Dedifferentiated amniotic fluid mesenchymal stem cell (primary cell): ENCODE measurements around the gene ZNF581.
A peak's percentile ranks its signal among the peaks of the same experiment; 100 is the strongest.

ENCODE experiments used
- DNase-seq: peaks from one replicate; pipeline ENCODE4 v3.0.0-alpha.2; 2016; ENCODE audit errors: extremely low spot score

The ZNF581 gene

DNA sequence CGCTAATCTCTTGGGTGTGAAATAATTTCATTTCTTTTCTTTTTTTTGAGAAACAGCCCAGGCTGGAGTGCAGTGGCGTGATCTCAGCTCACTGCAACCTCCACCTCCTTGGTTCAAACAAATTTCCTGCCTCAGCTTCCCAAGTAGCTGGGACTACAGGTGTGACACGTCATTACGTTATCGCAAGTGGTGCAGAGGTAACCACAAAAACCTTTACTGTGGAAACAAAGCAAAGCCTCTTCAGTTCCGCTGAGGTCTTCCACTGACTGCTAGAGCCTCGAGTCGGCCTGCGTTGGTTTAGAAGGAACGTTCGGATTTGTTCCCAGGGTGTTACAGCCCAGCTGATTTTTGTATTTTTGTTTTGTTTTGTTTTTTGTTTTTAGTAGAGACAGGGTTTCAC, 17.1 kb upstream of the ZNF581 start:
- DNase-seq, result no peak

DNA sequence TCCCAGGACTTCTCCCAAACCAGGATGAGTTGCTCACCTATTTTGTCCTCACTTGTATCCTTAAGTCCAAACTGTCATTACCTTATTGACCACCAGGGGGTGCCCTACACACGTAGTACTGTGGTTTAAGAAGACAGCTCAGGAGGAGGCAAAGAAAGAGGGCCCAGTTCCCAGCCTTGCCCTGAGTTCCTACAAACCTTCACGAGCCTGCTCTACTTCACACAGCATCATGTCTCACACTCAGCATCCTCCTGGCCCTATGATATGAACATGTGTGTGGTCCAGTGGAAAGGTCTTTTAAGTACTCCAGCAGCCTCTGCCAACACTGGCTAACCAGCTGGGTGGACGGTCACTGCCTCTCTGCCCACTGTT, 11.0 kb upstream of the ZNF581 start:
- peak; percentile 96 for DNase-seq

DNA sequence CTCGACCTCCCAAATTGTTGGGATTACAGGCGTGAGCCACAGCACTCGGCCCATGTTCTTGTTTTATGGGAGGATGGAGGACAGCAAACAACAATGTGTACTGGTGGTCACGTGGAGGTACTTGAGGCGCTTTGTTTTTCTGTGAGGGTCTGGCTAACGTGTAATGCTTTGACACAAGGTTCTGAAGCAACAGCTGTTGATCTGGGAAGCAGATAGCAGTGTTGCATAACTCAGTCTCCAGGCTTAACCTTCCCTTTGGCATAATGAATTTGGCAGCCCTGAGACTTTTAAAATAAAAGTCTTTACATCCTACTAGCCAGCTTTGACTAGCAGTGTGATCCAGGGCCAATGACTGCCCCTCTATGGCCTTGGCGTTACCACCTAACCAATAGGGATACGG, 9.6 kb upstream of the ZNF581 start:
- DNase-seq, result no peak

DNA sequence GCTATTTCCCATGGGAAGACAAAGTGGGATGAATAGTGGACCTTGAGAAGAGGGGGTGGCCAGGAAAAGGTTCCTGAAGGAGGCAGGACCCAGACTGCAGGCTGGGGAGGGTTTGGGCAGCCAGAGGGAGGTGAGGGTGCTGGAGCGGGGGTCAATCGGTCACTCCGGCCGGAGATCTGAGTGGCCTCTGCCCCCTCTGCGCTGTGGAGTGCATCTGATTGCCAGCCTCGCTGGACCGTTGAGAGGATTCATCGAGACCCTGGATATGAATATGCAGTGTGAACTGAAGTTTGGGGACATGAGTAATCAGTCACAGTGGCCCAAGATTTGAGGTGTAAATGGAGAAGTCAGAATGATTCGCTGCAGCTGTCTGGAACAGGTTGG, 8.1 kb upstream of the ZNF581 start:
- DNase-seq, result no peak

DNA sequence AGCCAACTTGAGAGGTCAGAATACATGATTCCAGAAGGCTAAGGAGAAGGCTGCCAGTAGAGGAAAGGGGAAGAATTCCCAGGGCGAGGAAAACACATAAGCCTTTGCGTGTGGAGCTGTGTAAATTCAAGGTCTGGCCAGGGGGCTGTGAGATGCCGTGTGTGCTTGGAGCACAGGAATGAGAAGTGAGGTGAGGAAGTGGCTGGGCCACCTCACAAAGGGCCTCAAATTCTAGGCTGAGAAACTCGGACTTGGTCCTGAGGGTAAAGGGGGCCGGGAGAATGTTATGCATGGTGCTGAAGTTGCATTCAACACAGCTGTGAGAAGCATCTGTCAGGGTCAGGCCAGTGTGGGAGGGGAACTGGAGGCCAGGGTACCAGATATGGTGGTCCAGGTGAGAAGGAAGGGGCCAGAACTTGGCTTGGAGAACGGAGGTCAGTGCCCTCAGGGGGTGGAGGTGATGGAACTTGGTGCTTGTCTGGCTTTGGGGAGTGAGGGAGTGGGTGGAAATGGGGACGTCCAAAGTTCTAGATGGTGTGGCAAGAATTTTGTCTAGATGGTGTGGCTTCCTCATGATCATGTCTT, 7.5 kb upstream of the ZNF581 start:
- no peak for DNase-seq

DNA sequence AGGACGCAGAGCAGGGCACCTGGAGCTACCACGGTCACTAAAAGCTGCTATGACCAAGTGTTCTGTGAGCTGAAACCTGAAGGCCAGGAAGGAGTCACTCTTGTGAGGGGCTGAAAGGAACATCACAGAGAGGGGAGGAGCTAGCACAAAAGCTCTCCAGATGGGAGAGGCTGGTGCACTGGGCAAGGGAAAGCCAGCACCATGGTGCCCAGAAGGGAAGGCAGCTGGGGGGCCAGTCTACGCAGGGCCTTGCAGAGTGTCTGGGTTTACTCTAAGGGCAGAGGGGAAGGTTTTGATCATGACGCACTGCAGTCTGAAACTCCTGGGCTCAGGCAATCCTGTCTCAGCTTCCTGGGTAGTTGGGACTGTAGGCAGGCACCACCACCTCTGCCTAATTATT, 6.7 kb upstream of the ZNF581 start:
- no peak for DNase-seq

DNA sequence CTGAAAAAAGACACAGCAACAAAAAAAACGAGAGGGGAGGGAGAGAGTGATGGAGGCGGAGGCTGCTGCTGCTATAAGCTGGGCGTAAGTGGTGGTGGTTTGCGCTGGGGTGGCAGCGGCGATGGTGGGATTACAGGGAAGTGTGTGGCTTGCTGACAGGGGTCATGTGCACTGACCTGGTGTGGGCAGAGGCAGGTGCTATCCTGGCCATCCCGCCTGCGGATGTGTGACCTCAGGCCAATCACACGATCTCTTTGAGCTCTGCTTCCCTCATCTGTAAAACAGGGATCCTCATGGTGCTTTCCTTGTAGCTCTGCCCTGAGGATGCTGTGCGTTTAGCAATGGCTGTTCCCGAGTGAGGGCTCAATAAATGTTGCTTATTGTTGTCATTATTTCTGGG, 5.9 kb upstream of the ZNF581 start:
- DNase-seq, result no peak

DNA sequence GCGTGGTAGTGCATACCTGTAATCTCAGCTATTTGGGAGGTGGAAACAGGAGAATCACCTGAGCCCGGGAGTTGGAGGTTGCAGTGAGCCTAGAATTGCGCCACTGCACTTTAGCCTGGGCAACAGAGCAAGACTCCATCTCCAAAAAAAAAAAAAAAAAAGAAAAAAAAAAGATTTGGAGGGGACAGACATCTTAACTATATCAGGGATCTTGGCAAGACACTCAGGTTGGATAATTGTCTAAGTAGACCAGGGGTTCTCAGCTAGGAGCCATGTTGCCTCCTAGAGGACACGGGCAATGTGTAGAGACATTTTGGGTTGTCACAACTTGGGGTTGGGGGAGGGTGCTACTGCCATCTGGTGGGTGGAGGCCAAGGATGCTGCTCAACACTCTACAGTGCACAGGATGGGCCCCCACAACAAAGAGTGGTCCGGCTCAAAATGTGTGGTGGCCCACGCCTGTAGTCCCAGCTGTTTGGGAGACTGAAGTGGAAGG, 4.5 kb upstream of the ZNF581 start:
- no peak for DNase-seq

DNA sequence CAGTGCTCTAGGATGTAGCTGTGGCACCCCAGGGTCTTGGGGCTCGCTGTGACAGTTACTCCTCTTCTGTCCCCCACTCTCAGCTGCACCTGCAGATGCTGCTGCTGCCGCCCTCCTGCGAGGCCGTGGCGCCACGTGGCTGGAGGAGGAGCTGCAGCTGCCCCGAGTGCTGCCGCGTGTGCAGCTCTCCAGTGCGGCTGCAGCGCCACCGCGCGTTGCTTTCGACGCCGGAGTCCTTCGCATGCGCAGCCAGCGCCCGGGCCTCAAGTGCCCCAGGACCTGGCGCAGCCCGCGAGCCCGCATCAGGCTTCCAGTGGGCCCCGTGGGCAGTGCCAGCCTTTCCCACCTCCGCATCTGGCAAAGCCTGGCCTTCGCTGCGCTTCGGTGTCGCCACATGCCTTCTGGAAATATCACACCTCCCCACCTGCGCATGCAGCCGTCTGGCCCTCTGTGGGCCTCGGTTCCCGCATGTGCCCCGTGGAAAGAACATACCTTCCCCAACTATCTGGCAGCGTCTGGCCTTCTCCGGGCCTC, 3.3 kb upstream of the ZNF581 start:
- peak; percentile 47 for DNase-seq

DNA sequence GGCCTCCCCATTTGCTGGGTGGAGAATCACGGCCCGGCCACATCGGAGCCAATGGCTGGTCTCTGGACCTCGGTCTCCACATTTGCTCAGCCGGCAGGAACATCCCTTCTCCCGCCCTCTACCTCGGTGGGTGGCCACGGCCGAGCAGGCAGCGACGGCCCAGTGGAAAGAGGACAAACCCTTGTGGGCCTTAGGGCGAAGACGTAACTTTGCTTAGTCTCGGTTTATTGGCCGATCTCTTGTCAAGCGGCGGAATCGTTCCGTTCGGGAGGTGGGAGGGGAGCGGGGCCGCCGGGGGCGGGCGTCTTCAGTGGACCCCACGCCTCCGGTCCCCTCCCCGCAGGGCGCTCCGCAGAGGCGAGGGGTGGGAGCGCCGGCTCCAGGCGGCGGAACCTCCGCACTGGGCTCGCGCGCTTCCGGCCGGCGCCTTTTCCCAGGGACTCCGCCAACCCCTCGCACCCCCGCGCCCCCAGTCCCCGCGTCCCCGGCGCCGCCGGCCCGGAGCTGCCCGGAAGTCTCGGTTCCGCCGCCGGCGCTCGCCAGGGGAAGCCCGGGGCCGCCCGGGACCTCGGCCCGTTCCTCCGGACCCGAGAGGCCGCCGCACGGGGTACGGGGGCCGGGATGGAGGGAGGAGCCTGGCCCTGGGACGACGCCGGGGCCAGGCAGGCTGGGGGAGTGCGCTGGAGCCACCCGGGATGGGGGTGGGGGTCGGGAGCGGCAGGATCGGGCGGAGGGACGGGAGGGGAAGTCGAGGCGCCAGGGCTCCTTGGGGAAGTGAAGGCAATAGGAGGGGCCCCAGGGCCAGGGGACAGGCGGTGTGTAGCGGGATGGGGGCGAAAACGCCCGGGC, 2.6 kb upstream of the ZNF581 start, which contains the start of gene ZNF580:
ZNF580 (plus strand) TSS at position 426 of the 849 bp plus-strand sequence. CDS start 1,507 bp downstream, outside the sequence.
- peak; percentile 57 for DNase-seq

DNA sequence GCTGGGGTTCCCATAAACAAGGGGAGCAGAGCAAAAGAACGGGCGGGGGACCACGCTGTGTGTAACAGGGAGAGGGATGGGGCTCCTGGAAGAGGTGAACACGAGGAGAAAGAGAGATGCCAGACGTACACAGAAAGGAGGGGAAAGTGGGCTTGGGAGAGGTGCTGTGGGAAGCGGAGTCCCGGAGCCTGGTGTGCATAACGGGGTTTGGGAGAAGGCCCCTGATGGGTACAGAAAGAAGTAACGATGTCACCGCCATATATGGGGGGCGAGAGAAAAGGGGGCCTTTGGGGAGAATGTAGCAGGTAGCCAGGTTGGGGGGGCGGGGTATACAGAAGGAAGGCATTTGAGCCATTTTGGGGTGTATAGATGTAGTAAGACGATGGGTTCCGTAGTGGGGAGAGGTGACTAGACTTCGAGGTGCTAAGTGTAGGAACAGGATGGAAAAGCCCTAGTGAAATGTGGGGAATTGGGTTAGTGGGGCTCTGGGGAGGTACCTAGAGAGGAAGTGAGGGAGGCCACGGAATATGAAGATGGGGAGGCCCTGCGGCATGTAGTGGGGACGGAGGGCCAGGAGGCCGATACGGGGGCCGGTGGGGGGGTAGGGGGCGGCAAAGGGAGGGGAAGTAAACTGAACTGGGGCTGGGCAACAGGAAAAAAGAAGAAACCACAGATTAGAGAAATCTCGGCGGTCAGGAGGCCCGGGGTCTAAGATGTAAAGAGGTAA, 1.9 kb upstream of the ZNF581 start:
- no peak for DNase-seq

DNA sequence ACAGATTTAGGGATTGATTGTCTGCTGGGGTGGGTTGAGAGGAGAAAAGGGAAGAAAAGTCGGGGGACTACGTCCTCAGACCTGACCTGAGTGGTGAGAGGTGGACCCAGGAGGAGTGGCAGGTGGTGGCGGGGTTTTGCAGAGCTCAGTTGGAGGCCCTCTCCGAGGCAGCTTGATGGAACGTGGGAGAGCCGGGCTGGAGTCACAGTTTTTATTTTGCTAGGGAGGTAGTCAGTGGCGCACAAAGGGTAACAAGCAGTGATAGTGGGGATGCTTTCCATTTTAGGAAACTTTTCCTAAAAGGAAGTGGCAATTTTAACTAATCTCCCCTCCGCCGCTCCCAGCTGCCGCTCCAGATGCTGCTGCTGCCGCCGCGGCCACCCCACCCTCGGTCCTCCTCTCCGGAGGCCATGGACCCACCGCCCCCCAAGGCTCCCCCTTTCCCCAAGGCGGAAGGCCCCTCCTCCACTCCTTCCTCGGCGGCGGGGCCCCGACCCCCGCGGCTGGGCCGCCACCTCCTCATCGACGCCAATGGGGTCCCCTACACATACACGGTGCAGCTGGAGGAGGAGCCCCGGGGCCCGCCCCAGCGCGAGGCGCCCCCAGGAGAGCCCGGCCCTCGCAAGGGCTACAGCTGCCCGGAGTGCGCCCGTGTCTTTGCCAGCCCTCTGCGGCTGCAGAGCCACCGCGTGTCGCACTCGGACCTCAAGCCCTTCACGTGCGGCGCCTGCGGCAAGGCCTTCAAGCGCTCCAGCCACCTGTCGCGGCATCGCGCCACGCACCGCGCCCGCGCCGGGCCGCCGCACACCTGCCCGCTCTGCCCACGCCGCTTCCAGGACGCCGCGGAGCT, 1.1 kb upstream of the ZNF581 start:
- no peak for DNase-seq

DNA sequence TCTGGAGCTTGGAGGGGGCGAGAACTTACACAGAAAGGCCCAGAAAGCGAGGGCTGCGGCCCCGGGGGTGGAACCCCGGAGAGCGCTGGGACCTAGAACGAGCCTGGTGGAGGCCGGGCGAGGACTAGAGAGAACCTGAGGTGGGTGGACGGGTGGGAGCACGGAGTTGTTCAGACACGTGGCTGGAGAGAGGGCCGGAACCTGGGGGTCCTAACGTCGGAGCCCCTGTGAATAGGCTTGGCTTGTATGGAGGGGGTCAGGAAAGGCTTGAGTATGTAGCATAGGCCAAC, 383 bp downstream of the ZNF581 start:
- DNase-seq, result no peak

DNA sequence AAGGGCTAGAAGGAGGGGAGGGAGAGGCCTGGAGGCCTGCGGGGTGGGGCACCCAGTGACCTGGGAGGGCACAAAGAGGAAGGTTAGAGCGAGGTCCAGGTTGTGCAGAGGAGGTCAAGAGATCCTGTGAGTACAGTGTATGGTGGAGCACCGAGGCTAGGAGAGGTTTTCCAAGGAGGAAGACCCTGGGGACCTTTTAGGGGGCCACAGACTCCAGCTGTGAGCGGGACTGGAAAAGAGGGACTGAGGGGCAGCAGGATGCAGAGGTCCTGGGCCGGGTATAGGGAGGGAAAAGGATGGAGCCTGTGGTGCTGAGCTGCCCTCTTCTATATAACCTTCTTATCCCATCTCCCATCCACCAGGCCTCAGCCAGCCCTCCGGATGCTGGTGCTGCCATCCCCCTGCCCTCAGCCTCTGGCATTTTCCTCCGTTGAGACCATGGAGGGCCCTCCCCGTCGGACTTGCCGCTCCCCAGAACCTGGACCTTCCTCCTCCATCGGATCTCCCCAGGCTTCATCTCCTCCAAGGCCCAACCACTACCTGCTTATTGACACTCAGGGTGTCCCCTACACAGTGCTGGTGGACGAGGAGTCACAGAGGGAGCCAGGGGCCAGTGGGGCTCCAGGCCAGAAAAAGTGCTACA, 863 bp downstream of the ZNF581 start:
- no peak for DNase-seq

DNA sequence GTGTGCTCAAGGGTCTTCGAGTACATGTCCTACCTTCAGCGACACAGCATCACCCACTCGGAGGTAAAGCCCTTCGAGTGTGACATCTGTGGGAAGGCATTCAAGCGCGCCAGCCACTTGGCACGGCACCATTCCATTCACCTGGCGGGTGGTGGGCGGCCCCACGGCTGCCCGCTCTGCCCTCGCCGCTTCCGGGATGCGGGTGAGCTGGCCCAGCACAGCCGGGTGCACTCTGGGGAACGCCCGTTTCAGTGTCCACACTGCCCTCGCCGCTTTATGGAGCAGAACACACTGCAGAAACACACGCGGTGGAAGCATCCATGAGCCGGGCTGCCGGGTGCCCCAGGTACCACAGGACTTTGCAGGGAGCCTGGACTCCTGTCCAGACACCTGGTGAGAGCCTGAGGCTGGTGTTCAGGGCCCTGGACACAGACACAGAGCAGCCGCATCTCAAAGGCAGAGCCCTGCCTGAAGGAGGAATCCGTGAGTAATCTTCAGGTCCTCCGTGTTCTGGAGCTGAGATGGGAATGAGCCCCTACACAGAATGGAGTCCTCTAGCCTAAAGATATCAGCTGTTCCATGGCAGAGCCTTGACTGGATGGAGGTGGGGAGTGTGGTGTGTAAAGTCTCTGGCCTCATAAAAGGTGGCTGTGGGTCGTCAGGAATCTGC, 1.5 kb downstream of the ZNF581 start:
- DNase-seq, result no peak

DNA sequence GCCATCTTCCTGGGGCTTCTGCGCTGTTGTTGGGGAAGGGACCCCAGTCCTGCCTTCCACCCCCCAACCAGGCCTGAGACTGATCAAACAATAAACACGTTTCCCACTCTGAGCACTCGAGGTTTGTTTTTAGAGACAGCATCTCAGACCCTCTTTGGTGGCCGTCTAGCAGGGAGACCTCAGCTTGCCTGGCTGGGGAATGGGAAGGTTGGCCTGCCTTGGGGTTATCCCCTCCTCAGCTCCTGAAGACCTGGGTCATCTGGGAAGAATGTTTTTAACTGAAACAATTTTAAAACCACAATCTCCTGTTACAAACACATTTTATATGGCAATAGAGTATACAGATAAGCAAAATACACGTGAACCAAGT, 2.0 kb downstream of the ZNF581 start:
- DNase-seq, result no peak

DNA sequence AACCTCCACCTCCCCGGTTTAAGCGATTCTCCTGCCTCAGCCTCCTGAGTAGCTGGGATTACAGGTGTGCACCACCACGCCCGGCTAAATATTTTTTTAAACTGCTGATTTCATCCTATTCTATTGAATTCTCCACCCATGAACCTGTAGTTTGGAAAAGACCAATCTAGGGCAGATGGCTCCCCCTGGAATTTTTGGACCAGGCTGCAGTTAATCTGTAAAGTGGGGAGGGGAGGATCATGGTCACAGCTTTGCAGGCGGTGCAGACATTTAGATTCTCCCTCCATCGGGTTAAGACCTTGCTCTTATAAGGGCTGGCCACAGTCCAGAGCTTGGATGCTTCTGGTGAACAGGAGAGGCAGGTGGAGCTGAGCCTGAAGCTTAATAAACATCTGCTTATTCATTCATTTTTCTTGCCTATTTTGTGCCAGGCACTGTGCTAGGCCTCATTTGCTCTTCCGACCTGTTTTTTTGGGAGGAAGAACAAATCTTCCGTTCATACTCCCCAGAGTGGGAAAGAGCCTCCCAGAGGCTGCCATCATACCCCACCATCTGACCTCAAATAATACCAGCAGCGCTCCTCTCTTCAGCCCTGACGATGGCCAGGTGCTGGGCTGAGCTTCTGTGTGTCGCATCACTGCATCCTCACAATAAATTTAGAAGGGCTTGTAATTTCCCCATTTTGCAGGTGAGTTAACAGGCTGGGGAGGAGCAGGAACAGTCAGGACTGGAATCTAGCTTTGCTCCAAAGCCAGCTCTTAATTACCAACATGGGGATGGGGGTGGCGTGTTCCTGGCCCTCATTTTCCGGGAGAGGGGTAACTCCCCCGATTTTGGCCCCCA, 3.7 kb downstream of the ZNF581 start:
- no peak for DNase-seq

DNA sequence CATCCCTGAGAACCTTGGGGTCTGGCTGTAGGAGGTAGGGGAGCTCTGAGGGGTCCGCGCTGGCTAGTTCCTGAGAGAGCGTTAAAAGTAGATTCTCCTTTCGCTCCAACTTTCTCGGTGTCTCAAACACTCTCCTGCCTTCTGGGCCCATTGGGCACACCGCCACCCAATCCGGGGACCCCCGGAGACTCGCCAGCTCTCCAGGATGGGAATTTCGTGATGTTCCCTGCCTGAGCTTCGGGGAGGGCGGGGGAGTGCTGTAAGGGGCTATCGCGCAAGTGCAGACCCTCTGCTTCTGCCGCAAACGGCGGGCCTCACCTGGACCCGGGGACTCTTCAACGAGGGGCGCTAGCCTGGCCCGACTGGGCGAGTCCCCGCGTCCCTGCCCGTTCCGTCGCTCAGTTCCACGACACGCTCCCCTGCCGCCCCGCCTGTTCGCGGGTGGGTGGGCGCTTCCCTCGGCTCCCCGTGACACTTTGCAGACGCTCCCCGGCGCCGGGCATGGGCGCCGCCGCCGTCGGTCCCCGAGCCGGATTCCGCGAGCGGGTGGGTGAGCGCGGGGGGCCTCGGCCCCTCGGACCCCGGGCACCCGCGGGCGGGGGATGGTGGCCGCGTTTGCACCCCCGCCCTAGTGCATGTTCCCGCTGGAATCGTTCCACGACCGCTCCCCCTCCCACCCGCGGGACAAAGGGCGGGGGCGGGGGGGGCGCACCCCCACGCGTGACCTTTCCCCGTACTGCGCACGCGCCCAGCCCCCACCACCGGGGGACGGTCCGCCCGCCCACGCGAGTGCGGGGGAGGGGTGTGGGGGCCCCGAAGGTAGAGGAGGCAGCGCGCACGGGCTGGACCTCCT, 4.5 kb downstream of the ZNF581 start, which contains the start of gene CCDC106:
CCDC106 (plus strand) TSS at position 481 of the 853 bp plus-strand sequence. CDS start 835 bp downstream, outside the sequence.
- DNase-seq, result peak; percentile 44
